ENCODE measurements around the gene KRT17.

The KRT17 gene

DNA sequence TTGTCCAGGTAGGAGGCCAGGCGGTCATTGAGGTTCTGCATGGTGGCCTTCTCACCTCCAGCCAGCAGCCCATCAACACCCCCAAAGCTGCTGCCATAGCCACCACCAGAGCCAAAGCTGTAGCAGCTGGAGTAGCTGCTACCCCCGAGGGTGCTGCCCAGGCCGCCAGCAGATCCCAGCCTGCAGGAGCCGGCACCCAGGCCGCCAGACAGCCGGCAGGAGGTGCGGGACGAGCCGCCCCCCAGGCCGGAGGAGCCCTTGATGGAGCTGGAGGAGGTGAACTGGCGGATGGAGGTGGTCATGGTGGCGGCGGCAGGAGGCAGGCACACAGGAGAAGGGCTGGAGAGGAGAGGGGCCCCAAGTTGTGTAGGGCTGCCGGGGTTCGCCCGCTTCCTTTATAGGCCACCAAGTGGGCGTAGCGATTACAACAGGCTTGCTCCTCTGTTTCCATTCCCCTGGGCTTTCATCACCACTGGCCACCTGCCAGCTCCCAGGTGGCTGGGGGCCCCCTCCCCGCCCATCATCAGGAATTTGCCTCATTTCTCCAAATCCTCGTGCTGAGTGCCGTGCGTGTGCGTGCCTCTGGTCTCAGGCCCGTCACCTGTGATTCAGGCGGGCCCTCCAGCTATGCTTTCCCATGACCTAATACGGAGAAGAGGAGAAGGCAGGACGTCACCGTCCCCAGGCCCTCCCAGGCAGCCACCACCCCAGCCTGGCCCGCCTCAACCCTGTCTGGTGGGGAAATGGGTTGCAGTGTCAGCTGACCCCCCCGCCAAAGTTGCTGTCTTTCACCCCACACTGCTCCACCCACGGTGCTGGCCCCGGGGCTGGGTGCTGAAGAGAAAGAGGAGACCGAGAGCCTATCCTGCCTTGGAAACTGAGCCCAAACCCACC, at the start of gene KRT17:
KRT17 (minus strand) TSS at position 368 of the 894 bp plus-strand sequence; CDS start at position 302, 66 bp downstream.
- no peak within 1 kb of the TSS for H3K4me3 ChIP-seq (ENCODE audit: low read depth, low read length)

- H3K4me3 ChIP-seq (ENCODE audit: low read depth, low read length) = no peak overlapping the region
These were observed 47.8 kb upstream of the KRT17 start for GRCh38 chr17:41672153-41672552.

- H3K4me3 ChIP-seq (ENCODE audit: low read depth, low read length) = peak overlapping the region; percentile 44
These were observed 43.1 kb upstream of the KRT17 start for GRCh38 chr17:41667280-41668041.

DNA sequence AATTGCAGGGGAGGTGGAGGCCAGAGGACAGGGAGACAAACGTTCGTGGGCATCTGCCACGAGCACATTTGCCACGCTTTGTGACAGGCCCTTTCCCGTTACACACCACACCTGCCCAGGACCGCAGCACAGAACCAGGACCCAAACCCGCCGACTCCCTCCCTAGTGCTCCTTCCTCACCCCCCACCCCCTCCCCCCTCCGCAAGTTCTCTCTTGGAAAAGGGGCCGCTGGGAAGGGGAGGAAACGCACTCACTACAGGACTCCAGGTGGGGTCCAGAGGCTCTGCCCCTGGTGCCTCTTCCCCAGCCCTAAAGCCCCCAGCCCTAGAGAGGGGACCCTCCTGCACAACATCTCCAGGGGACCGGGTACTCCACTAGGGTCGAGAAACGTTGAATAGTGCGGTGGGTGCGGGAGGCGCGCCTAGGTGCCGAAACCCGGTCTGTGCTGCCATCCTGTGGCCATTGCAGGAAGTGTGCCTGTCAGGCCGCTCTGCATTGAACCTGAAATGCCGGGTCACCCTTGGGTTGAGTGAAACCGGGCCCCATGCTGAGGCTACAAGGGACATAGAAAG, 42.4 kb upstream of the KRT17 start:
- peak overlapping the region; percentile 44 for H3K4me3 ChIP-seq (ENCODE audit: low read depth, low read length)

DNA sequence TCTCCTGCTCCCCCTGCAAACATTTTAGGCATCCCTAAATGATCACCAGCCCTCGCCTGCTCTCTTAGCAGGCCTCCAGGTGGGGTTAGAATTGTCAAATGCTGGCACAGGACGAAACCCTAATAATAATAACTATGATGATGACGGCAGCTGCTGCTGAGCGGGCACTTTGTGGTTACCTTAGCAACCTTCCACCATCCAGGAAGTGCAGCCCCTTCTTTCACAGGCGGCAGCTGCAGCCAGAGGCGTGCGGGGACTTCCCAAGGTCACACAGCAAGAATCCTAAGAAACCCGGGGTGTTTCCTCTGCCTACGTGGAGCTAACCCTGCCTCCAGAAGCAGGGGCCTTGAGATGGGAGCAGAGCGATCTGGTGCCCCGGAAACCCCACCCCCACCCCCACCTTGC, 41.9 kb upstream of the KRT17 start:
- peak overlapping the region; percentile 28 for H3K4me3 ChIP-seq (ENCODE audit: low read depth, low read length)

- H3K4me3 ChIP-seq (ENCODE audit: low read depth, low read length) = peak overlapping the region; percentile 28
These were observed 41.3 kb upstream of the KRT17 start for GRCh38 chr17:41665566-41666236.

- no peak overlapping the region for H3K4me3 ChIP-seq (ENCODE audit: low read depth, low read length)
These were observed 40.5 kb upstream of the KRT17 start for GRCh38 chr17:41664587-41665565.

- H3K4me3 ChIP-seq (ENCODE audit: low read depth, low read length) = no peak overlapping the region
These were observed 39.7 kb upstream of the KRT17 start for GRCh38 chr17:41664172-41664457.

DNA sequence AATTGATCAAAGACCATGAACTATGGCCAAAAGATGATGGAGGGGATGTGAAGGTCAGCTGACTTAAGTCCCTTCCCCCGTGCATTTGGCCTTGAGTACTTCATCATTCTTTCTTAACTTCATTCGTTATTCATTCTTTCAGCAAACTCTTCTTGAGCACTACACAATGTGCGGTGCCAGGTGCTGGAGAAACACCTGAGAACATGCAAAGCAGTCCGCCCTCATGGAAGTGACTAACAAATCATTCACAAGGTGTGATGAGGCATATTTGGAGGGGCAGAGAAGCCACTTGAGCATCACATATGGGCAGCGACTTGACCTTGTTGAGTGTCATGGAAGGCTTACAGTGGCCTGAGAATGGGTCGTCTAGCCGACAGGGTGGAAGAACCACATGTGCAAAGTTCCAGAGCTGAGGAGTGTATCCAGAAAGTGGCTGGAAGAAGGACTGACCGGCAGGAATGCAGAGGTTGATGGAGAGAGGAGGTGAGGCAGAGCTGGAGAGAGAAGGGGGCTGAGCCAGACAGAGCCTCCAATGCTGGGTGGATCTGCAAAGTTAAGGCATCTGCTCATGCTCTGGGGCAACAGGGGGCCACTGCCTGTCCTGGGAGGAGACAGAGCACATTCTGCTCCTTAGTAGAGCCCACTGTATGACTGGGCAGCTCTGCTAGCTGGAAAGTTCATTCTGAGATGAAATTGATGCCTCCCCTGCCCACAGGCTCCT, 39.2 kb upstream of the KRT17 start:
- H3K4me3 ChIP-seq (ENCODE audit: low read depth, low read length) = no peak overlapping the region

- H3K4me3 ChIP-seq (ENCODE audit: low read depth, low read length) = no peak overlapping the region
These were observed 35.9 kb upstream of the KRT17 start for GRCh38 chr17:41660221-41660711.

DNA sequence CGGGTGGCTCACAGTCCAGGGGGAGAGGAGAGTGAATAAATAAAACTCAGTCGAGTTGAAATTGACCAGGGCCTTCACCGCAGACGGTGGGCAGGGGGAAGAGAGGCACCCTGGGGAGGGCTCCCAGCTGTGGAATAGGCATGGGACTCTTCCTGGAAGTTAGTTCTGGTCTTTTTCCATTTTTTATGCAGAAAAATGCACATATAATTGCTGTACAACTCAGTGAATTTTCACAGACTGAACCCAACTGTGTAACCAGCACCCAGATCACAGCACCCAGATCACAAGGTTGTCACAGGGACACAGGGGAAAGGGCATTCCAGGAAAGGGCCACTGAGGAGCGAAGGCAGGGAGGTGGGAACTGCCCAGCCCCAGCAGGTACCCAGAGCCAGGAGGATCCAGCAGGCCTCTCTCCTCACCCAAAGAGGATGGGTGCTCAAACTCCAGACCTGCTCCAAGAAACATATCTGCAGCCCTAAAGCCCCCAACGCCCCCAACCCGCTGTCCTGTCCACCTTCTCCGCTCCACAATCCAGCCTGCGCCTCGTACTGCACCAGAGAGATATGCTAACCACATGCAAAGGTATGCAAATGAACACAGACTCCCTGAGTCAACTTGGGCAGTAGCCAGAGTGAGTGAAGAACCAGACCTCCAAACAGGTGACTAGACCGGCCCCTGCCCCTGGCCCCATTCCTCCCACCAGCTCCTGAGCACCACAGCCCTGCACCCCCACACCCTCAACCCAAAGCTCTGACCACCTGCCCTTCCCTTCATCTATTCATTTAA, 35.2 kb upstream of the KRT17 start:
- no peak overlapping the region for H3K4me3 ChIP-seq (ENCODE audit: low read depth, low read length)

GRCh38 chr17:41658846-41659245, 34.5 kb upstream of the KRT17 start:
- no peak overlapping the region for H3K4me3 ChIP-seq (ENCODE audit: low read depth, low read length)

DNA sequence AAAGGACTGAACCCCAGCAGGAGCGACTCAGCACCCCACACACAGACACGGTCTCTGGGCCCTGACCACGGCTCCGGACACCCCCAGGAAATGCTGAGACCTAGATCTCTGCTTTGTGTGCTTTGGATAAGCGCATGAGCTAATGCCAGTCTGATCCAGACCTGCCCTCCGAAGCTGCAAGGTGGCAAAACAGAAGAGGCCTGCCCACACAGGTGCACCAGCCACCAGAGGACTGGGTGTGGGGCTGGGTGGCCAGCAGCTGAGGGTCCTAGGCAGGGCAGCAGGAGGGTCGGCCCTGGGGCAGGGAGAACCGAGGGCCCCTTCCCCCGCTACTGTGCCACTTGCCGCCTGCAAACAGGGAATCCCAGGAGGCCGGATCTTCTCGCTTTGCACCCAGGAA, 33.6 kb upstream of the KRT17 start:
- no peak overlapping the region for H3K4me3 ChIP-seq (ENCODE audit: low read depth, low read length)

DNA sequence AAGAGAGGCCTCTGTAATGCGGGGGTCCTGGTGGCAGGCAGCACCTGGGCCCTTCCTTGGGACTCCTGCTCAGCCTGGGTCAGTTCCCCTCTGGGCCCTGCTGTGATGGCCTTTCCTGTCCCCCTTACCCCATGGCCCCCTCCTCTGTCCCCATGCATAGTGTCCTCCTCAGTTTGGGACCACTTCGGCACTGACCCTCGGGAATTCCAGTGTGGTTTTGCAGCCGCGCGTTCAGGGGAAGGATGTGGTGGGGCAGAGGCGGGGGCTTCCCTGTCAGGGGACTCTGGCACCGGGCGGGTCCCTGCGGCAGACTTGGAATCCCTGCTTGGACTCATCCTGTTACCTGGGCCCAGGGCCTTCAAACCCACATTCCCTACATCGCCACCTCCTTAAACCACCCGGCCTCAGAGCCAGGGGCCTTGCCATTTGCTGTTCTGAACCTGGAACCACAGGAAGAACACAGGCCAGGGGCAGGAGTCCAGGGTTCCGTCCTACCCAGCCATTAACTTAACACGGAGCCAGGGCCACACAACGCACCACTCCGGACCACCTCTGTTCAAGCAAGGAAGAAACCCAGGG, 32.9 kb upstream of the KRT17 start:
- no peak overlapping the region for H3K4me3 ChIP-seq (ENCODE audit: low read depth, low read length)

DNA sequence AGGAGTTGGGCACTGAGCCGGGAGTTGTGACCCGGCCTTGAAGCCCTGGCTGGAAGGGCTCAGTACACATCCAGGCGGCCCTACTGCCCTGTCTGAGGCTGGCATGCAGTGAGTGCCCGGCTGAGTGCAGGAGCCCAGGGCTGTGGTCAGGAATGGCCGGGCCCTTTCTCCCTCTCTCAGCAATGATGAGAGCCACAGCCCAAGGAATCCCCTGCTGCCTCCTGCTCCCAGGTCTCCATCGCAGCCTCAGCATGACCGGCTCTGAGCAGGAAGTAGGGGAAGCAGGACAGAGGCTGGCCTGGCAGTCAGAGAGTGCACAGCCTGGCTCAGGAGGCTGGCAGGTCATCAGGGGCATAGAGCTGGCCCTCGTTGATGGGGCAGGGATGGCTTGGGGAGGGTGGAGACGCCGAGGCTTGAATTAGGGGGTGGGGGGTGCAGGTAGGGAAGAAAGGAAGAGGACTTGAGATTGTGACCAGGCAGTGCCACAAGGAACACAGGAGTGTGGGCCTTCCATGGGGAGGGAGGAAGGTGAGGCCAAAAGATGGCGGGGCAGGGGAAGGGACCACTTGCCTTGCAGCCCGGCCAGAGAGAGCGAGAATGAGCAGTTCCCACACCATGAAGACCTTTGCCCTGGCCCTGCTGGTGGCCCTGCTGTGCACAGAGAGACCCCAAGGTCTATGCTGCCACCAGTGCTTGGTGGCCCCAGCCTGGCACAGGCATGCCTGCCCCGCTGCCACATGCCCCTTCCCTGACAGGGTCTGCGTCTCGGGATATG, 32.1 kb upstream of the KRT17 start:
- no peak overlapping the region for H3K4me3 ChIP-seq (ENCODE audit: low read depth, low read length)

- H3K4me3 ChIP-seq (ENCODE audit: low read depth, low read length) = no peak overlapping the region
These were observed 31.3 kb upstream of the KRT17 start for GRCh38 chr17:41655611-41656111.
